ENCODE measurements around the gene CCDC78. TPM values are rescaled to one million over a fixed set of nuclear protein-coding genes. Genes with fewer than 3 reads are reported as not detected.

The CCDC78 gene
- total and polyA plus RNA-seq, 2 of the 13 experiments (the other 11 are each of a cell fraction or from before 2014, with no cell fraction given), result 0.53 to 1.5 TPM

DNA sequence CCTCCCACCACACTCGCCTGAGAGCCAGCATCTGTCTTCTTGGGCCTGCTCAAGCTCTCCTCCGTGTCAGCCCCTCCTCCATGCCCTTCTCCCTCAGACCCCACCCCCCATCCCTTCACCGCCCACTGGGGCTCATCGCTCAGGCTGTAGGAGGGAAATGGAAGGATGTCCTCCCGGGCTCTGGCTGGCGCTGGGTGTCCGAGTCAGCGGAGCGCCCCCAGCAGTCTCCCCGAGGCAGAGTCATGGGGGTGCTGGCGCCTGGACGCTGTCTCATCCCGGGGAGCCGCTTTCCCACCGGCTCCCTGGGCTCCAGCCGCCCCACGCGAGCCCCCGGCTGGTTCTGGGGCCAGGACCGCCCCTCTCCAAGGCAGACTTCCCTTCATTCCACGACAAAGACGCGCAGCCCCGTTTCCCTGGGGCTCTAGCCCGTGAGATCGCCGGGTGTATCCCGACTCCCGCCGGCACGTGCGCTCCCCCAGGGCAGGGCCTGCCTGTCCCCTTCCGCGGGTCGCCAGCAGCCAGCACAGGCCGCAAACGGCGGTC, 5.7 kb downstream of the CCDC78 start (continued):
- TF ChIP-seq SNAPC4 (CRISPR knock-in tag; IDR thresholded peaks at IDR 0.05), result no peak
- no peak for TF ChIP-seq NR3C1 (CRISPR knock-in tag; IDR thresholded peaks at IDR 0.05)
- no peak for TF ChIP-seq ZNF770 (CRISPR knock-in tag; IDR thresholded peaks at IDR 0.05)
- TF ChIP-seq FOXO1 (CRISPR knock-in tag; IDR thresholded peaks at IDR 0.05), result no peak
- no peak for TF ChIP-seq ZNF678 (CRISPR knock-in tag; IDR thresholded peaks at IDR 0.05)
- no peak for TF ChIP-seq NFYB (CRISPR knock-in tag; IDR thresholded peaks at IDR 0.05)
- no peak for TF ChIP-seq RAD51 (IDR thresholded peaks at IDR 0.05; ENCODE audit: borderline replicate concordance)
- TF ChIP-seq ZBTB44 (CRISPR knock-in tag; IDR thresholded peaks at IDR 0.05), result no peak
- TF ChIP-seq ATF4 (CRISPR knock-in tag; IDR thresholded peaks at IDR 0.05), result 0 out of 4 replicates have a peak, but pooled peaks of 1 of the 2 experiments have one; percentile 20
- TF ChIP-seq SNAI1 (CRISPR knock-in tag; IDR thresholded peaks at IDR 0.05; ENCODE audit: borderline replicate concordance), result no peak
- TF ChIP-seq ZNF512 (CRISPR knock-in tag; IDR thresholded peaks at IDR 0.05), result no peak
- TF ChIP-seq NCOA5 (CRISPR knock-in tag; IDR thresholded peaks at IDR 0.05), result no peak
- no peak for TF ChIP-seq ZNF468 (CRISPR knock-in tag; IDR thresholded peaks at IDR 0.05)
- no peak for TF ChIP-seq ZNF839 (CRISPR knock-in tag; IDR thresholded peaks at IDR 0.05; ENCODE audit: borderline replicate concordance)
- no peak for TF ChIP-seq ZNF354B (CRISPR knock-in tag; IDR thresholded peaks at IDR 0.05)
